Measurements from ENCODE around the gene DNAH7. TPM values are rescaled to one million over a fixed set of nuclear protein-coding genes. Genes with fewer than 3 reads are reported as not detected.

Gene DNAH7
- total and polyA plus RNA-seq, 2 of the 13 experiments (the other 11 are each of a cell fraction or from before 2014, with no cell fraction given): 0.09 TPM; not detected in 1

- TF ChIP-seq AHDC1 (CRISPR knock-in tag; IDR thresholded peaks at IDR 0.05; ENCODE audit: borderline replicate concordance) (no peak), ZFP37 (CRISPR knock-in tag; IDR thresholded peaks at IDR 0.05; ENCODE audit: borderline replicate concordance) (no peak)
Measured at GRCh38 chr2:195700480-195700879, 368.2 kb downstream of the DNAH7 start (continued).

- no peaks in the 10 kb centered on the region for H3K27me3 ChIP-seq (ENCODE audit: control insufficient read depth in 1 of 2, insufficient read depth in 2 of 2, low read length in 2 of 2)
- in situ Hi-C loops (cut with HindIII; ENCODE audit: extremely low pct_ligation_motif_present, low pct_unique_long_range_greater_than_20kb): no loop called here
- H3K4me3 ChIP-seq (replicated peaks in 1 of 3; ENCODE audit: insufficient read depth in 1 of 3, low read depth in 2 of 3, low read length in 3 of 3): no peak overlapping the region
- no peaks in the 10 kb centered on the region for H4K20me1 ChIP-seq (ENCODE audit: insufficient read depth, low read length)
- no peak overlapping the region for H3K9ac ChIP-seq (ENCODE audit: insufficient read depth, low read depth, low read length)
- ChIA-PET POLR2A (no interaction called here), CTCF (ENCODE audit: low intra/inter-chr PET ratio, low total read pairs) (no interaction called here)
- DNase-seq (ENCODE audit: low spot score): no peak
- WGBS (ENCODE audit: low lambda C conversion rate): 70% methylated on average over 3 of the region's 3 CpGs
- no peaks in the 10 kb centered on the region for H3K36me3 ChIP-seq (replicated peaks in 1 of 2; ENCODE audit: control insufficient read depth in 1 of 2, insufficient read depth in 2 of 2, low read length in 2 of 2)
- no peak overlapping the region for H3K4me2 ChIP-seq (ENCODE audit: low read depth, low read length)
- no peaks in the 10 kb centered on the region for H3K79me2 ChIP-seq (ENCODE audit: insufficient read depth, low read length)
- no peak overlapping the region for H2AFZ ChIP-seq (ENCODE audit: low read length)
- intact Hi-C loops (cut with micrococcal nuclease; ENCODE audit: unreplicated experiment): no loop called here
- no peak for FAIRE-seq
- BruUV-seq (replicated peaks): no TSS peak
- no peak for ATAC-seq
- no peaks in the 10 kb centered on the region for H3K4me1 ChIP-seq (ENCODE audit: insufficient read depth, low read length)
- H3K27ac ChIP-seq (ENCODE audit: extremely low read length, insufficient read depth, low read length): no peak overlapping the region
- peaks cover 10% of the 10 kb centered on the region for H3K9me3 ChIP-seq (ENCODE audit: low read length)
- TF ChIP-seq ZNF557 (CRISPR knock-in tag; IDR thresholded peaks at IDR 0.05) (no peak), ZNF577 (CRISPR knock-in tag; IDR thresholded peaks at IDR 0.05; ENCODE audit: borderline replicate concordance, low read depth) (no peak), ELF3 (CRISPR knock-in tag; IDR thresholded peaks at IDR 0.05) (no peak), PCBP1 (IDR thresholded peaks at IDR 0.05; ENCODE audit: borderline replicate concordance, low read depth, low read length) (no peak), ZNF788 (CRISPR knock-in tag; IDR thresholded peaks at IDR 0.05; ENCODE audit: borderline replicate concordance) (no peak), ZFAT (CRISPR knock-in tag; conservative IDR thresholded peaks at IDR 0.05) (no peak), ZBTB10 (CRISPR knock-in tag; IDR thresholded peaks at IDR 0.05; ENCODE audit: borderline replicate concordance) (no peak), NPAS2 (CRISPR knock-in tag; IDR thresholded peaks at IDR 0.05; ENCODE audit: borderline replicate concordance) (no peak), MXD3 (CRISPR knock-in tag; IDR thresholded peaks at IDR 0.05) (no peak), MAFK (conservative IDR thresholded peaks at IDR 0.05 in 1 of 2, IDR thresholded peaks at IDR 0.05 in 1 of 2; ENCODE audit: low read length in 2 of 2) (no peak)
Measured at GRCh38 chr2:195697681-195698220, 370.9 kb downstream of the DNAH7 start.

Measured in HepG2 (cell line).